A673 (cell line): ENCODE data around the gene RAMP1. TPM values are rescaled to one million over a fixed set of nuclear protein-coding genes. Genes with fewer than 3 reads are reported as not detected.

ENCODE experiments used
- BruUV-seq: library from RNA; stranded (reverse); fragments of 400-500 nt; replicated peaks from 2 replicates; lab custom pipeline; 2021; lab: Mats Ljungman, UMichigan
- CTCF ChIA-PET: fragments of 300-600 bp; sonication (Branson Sonifier 250); formaldehyde crosslinking; loops from one replicate; lab custom pipeline; 2022; ENCODE audit warnings: antibody characterized with exemption; lab: Charles Lee
- POLR2A ChIA-PET: fragments of 300-600 bp; sonication (Branson Sonifier 250); formaldehyde crosslinking; loops from one replicate; lab custom pipeline; 2022; ENCODE audit warnings: antibody characterized with exemption; ENCODE audit not compliant: low non-redundant PET; lab: Charles Lee
- DNase-seq: peaks from one replicate; pipeline ENCODE4 v3.0.0-alpha.2; 2015; ENCODE audit warnings: low spot score
- H3K27ac ChIP-seq: fragments of 200-600 bp; sonication (generic); 2 replicates; pipeline ENCODE4 v1.5.1; 2016; ENCODE audit warnings: mixed run types, low read depth, mild to moderate bottlenecking, mixed read lengths, antibody characterized with exemption, low read length; ENCODE audit not compliant: poor library complexity, severe bottlenecking
- H3K27me3 ChIP-seq: fragments of 200-600 bp; sonication (generic); replicated peaks from 2 replicates; pipeline ENCODE4 v1.6.1; 2017; ENCODE audit warnings: mixed run types, low read depth, mild to moderate bottlenecking, mixed read lengths, antibody characterized with exemption, low read length; ENCODE audit not compliant: insufficient read depth, poor library complexity
- H3K36me3 ChIP-seq: fragments of 200-600 bp; sonication (generic); 2 replicates; pipeline ENCODE4 v1.6.1; 2016; ENCODE audit warnings: mixed run types, mild to moderate bottlenecking, mixed read lengths, antibody characterized with exemption, low read length; ENCODE audit not compliant: insufficient read depth, poor library complexity, severe bottlenecking
- H3K4me1 ChIP-seq: fragments of 200-600 bp; sonication (generic); 2 replicates; pipeline ENCODE4 v1.6.1; 2017; ENCODE audit warnings: mixed run types, mild to moderate bottlenecking, mixed read lengths, antibody characterized with exemption, low read length; ENCODE audit not compliant: insufficient read depth, poor library complexity, severe bottlenecking
- H3K4me3 ChIP-seq: fragments of 200-600 bp; sonication (generic); 2 replicates; pipeline ENCODE4 v1.5.1; 2016; ENCODE audit warnings: low read depth, mixed run types, mild to moderate bottlenecking, mixed read lengths, low read length; ENCODE audit not compliant: poor library complexity, severe bottlenecking
- H3K9me3 ChIP-seq: fragments of 200-600 bp; sonication (generic); 2 replicates; pipeline ENCODE4 v1.6.1; 2016; ENCODE audit warnings: mixed run types, low read depth, mild to moderate bottlenecking, mixed read lengths, antibody characterized with exemption, low read length; ENCODE audit not compliant: poor library complexity, severe bottlenecking
- CTCF ChIP-seq: fragments of 300-800, 200-600 bp; sonication (generic); conservative IDR thresholded peaks from 2 replicates; pipeline ENCODE4 v1.5.1; 2017; ENCODE audit warnings: low read depth, mild to moderate bottlenecking, antibody characterized with exemption, low read length, moderate library complexity, mixed read lengths
- EZH2 ChIP-seq: fragments of 200-600 bp; sonication (generic); IDR thresholded peaks from 2 replicates; pipeline ENCODE4 v1.6.1; 2017; ENCODE audit warnings: borderline replicate concordance, low read depth, mild to moderate bottlenecking, mixed read lengths, antibody characterized with exemption, low read length; ENCODE audit not compliant: poor library complexity, severe bottlenecking
- intact Hi-C: fragments of 100-400 bp; cut with micrococcal nuclease; formaldehyde crosslinking; loops from one replicate; pipeline ENCODE4 v1.10.0; 2022; ENCODE audit not compliant: unreplicated experiment
- total RNA-seq: library from RNA; stranded (reverse); gene quantifications from 2 replicates; pipeline ENCODE4 v1.2.3, GENCODE V29; 2021

The RAMP1 gene
- total RNA-seq, 1 experiment from 2014 or later = 24.8 TPM

DNA sequence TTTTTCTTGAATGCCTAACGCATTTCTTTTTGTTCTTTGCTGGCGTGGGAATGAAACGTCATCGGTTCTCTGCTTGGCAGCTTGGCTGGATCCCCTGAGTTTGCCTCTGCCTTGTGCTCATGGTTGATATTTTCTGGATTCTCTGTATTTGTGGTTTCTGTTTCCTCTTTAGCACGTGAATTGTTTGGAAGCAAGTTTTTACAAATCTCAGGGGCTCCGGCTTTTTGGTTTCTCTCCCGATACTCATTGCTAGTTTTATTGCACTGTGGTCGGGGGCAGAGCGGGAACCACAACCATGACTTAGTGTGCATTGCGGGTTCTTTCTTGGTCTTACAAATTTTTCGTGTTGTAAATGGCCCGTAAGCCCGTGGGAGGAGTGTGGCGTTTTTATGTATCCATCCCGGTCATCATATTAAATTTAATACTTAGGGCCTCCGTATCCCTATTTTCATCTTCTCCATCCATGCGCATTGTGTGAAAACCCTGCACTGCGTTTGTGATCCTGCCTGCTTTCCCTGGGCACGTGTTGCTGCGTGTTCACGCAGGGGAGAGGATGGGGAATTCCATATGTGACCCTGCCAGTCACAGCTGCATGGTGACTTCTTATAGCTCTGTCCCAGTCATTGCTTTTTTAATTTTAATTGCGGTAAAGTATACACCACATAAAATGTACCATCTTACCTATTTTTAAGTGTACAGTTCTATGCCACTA is 9.4 kb downstream of the RAMP1 start:
- no peak for DNase-seq
- Histone ChIP-seq H3K9me3 (no peaks in the 10 kb centered on the region), H3K27me3 (no peaks in the 10 kb centered on the region), H3K36me3 (no peaks in the 10 kb centered on the region), H3K27ac (no peak overlapping the region), H3K4me3 (no peak overlapping the region), H3K4me1 (peaks cover 4% of the 10 kb centered on the region)
- TF ChIP-seq EZH2 (no peak), CTCF (no peak)
- ChIA-PET POLR2A (no interaction called here), CTCF (no interaction called here)
- intact Hi-C loops = no loop called here
- BruUV-seq = no TSS peak

DNA sequence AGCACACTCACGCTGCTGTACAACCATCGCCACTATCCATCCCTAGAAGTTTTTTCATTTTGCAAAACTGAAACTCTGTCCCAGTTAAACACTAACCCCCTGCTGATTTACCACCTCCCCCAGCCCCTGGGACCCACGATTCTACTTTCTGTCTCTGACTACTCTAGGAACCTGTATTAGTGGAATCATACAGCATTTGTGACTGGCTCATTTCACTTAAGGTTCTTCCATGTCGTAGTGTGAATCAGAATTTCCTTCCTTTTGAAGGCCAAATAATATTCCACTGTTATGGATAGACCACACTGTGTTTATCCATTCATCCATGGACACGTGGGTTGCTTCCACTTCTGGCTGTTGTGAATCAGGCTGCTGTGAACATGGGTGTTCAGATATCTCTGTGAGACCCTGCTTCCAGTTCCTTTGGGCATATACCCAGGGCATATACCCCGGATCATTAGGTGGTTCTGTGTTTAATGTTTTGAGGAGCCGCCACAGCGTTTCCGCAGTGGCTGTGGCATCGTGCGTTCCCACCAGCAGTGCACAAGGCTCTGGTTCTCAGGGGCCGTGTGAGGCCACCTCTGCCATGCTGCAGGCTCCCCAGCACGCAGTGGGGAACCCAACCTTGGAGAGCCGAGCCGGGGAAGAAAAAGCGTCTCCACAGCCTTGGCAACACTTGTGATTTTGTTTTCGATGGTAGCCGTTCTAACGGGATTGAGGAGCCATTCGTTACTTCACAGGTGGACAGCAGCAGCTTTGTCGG is 10.1 kb downstream of the RAMP1 start:
- TF ChIP-seq CTCF (no peak), EZH2 (no peak)
- H3K27ac ChIP-seq = no peak overlapping the region
- intact Hi-C loops = no loop called here
- no peaks in the 10 kb centered on the region for H3K9me3 ChIP-seq
- no TSS peak for BruUV-seq
- no peak for DNase-seq
- no peaks in the 10 kb centered on the region for H3K36me3 ChIP-seq
- H3K27me3 ChIP-seq = no peaks in the 10 kb centered on the region
- CTCF ChIA-PET = no interaction called here
- H3K4me1 ChIP-seq = peaks cover 4% of the 10 kb centered on the region
- POLR2A ChIA-PET = no interaction called here
- H3K4me3 ChIP-seq = no peak overlapping the region

GRCh38 chr2:237870126-237870525 is 10.7 kb downstream of the RAMP1 start:
- Histone ChIP-seq H3K4me3 (no peak overlapping the region), H3K9me3 (no peaks in the 10 kb centered on the region), H3K4me1 (peaks cover 4% of the 10 kb centered on the region), H3K27ac (no peak overlapping the region), H3K36me3 (no peaks in the 10 kb centered on the region), H3K27me3 (no peaks in the 10 kb centered on the region)
- no peak for TF ChIP-seq CTCF
- TF ChIP-seq EZH2 = no peak
- no TSS peak for BruUV-seq
- no peak for DNase-seq
- POLR2A ChIA-PET = no interaction called here
- intact Hi-C loops = no loop called here
- CTCF ChIA-PET = no interaction called here
